CD8-positive, alpha-beta memory T cell (primary cell): Measurements from ENCODE around the gene IGF1. TPM values are rescaled to one million over a fixed set of nuclear protein-coding genes. Genes with fewer than 3 reads are reported as not detected.

Experiments used
- CTCF ChIA-PET: fragments of 350-600 bp; sonication (Branson Sonifier 250); formaldehyde crosslinking; loops from one replicate; lab custom pipeline; 2021; ENCODE audit warnings: antibody characterized with exemption; lab: Charles Lee
- POLR2A ChIA-PET: fragments of 350-600 bp; sonication (Branson Sonifier 250); formaldehyde crosslinking; loops from one replicate; lab custom pipeline; 2021; ENCODE audit warnings: antibody characterized with exemption; lab: Charles Lee
- DNase-seq, 5 donors: peaks; one replicate each; pipeline versions ENCODE4 v3.0.0 to v3.0.0-alpha.2; 2020 to 2022; ENCODE audit warnings: mixed read lengths in 1 of 5
- H3K27ac ChIP-seq: one replicate; pipeline ENCODE4 v1.7.0; 2013; ENCODE audit warnings: low read depth, mild to moderate bottlenecking, low read length, moderate library complexity
- H3K27me3 ChIP-seq: 2 replicates; pipeline ENCODE4 v1.7.0; 2013; ENCODE audit warnings: low read length, mild to moderate bottlenecking; ENCODE audit not compliant: insufficient read depth, poor library complexity, severe bottlenecking
- H3K36me3 ChIP-seq: 2 replicates; pipeline ENCODE4 v1.7.0; 2013; ENCODE audit warnings: mild to moderate bottlenecking, low read length, moderate library complexity; ENCODE audit not compliant: insufficient read depth
- H3K4me1 ChIP-seq: 2 replicates; pipeline ENCODE4 v1.7.0; 2013; ENCODE audit warnings: mild to moderate bottlenecking, low read length, moderate library complexity; ENCODE audit not compliant: insufficient read depth
- H3K4me3 ChIP-seq: 2 replicates; pipeline ENCODE4 v1.7.0; 2013; ENCODE audit warnings: mild to moderate bottlenecking, low read length
- H3K9me3 ChIP-seq: 2 replicates; pipeline ENCODE4 v1.7.0; 2013; ENCODE audit warnings: mild to moderate bottlenecking, low read length
- H3K27ac Mint-ChIP-seq, 8 donors: one replicate each; pipeline ENCODE4 v1.8.0; 2020 to 2021; ENCODE audit warnings: mixed read lengths in 8 of 8, mild to moderate bottlenecking in 6 of 8, inconsistent platforms in 3 of 8, moderate library complexity in 3 of 8
- H3K27me3 Mint-ChIP-seq, 2 donors: one replicate each; pipeline ENCODE4 v1.8.0; 2020 to 2021; ENCODE audit warnings: mixed read lengths in 2 of 2, mild to moderate bottlenecking in 1 of 2, moderate library complexity in 1 of 2
- H3K36me3 Mint-ChIP-seq, 3 donors: one replicate each; pipeline ENCODE4 v1.8.0; 2020 to 2021; ENCODE audit warnings: mixed read lengths in 3 of 3, inconsistent platforms in 1 of 3, mild to moderate bottlenecking in 1 of 3
- H3K4me1 Mint-ChIP-seq, 3 donors: one replicate each; pipeline ENCODE4 v1.8.0; 2020 to 2021; ENCODE audit warnings: mixed read lengths in 3 of 3, inconsistent platforms in 1 of 3, mild to moderate bottlenecking in 1 of 3
- H3K4me3 Mint-ChIP-seq, 7 donors: one replicate each; pipeline ENCODE4 v1.8.0; 2020 to 2021; ENCODE audit warnings: mixed read lengths in 7 of 7, mild to moderate bottlenecking in 6 of 7, moderate library complexity in 4 of 7, inconsistent platforms in 2 of 7
- H3K9me3 Mint-ChIP-seq, 5 donors: one replicate each; pipeline ENCODE4 v1.8.0; 2020 to 2022; ENCODE audit warnings: mixed read lengths in 5 of 5, mild to moderate bottlenecking in 3 of 5, moderate library complexity in 2 of 5, inconsistent platforms in 1 of 5
- polyA plus RNA-seq: library from polyadenylated mRNA; unstranded; fragments of 300-500 nt; fragmentation: Illumina TruSeq; gene quantifications from one replicate; pipeline ENCODE4 v1.2.3, GENCODE V29; 2021
- total RNA-seq, 2 experiments: library from RNA; stranded (reverse); gene quantifications; one replicate each; pipeline ENCODE4 v1.2.3, GENCODE V29; 2021

Gene IGF1
- total and polyA plus RNA-seq, 3 experiments from 2014 or later: 0.28 to 1.4 TPM; not detected in 1

- CTCF ChIA-PET: no interaction called here
- no peaks in the 10 kb centered on the region for H3K27me3 ChIP-seq
- no peak overlapping the region for H3K27ac Mint-ChIP-seq
- H3K36me3 Mint-ChIP-seq: no peaks in the 10 kb centered on the region
- H3K27me3 Mint-ChIP-seq: peaks cover 3 to 16% of the 10 kb centered on the region in 2 donors
- no peak overlapping the region for H3K4me3 Mint-ChIP-seq
- no peaks in the 10 kb centered on the region for H3K4me1 ChIP-seq
- no peak for DNase-seq
- H3K4me3 ChIP-seq: no peak overlapping the region
- no peaks in the 10 kb centered on the region for H3K4me1 Mint-ChIP-seq
- POLR2A ChIA-PET: no interaction called here
- no peak overlapping the region for H3K27ac ChIP-seq
- no peaks in the 10 kb centered on the region for H3K9me3 ChIP-seq
- no peaks in the 10 kb centered on the region for H3K36me3 ChIP-seq
- peaks cover 0 to 2% (median 0%) of the 10 kb centered on the region in 5 donors for H3K9me3 Mint-ChIP-seq
Observed at GRCh38 chr12:102407776-102408486, 72.4 kb downstream of the IGF1 start.

- peaks cover 0 to 2% (median 0%) of the 10 kb centered on the region in 5 donors for H3K9me3 Mint-ChIP-seq
- H3K9me3 ChIP-seq: no peaks in the 10 kb centered on the region
- no peaks in the 10 kb centered on the region for H3K4me1 ChIP-seq
- no peak for DNase-seq
- H3K27ac Mint-ChIP-seq: no peak overlapping the region
- H3K4me3 ChIP-seq: no peak overlapping the region
- no peak overlapping the region for H3K27ac ChIP-seq
- H3K36me3 ChIP-seq: no peaks in the 10 kb centered on the region
- H3K36me3 Mint-ChIP-seq: no peaks in the 10 kb centered on the region
- CTCF ChIA-PET: no interaction called here
- H3K4me3 Mint-ChIP-seq: no peak overlapping the region
- POLR2A ChIA-PET: no interaction called here
- H3K27me3 ChIP-seq: no peaks in the 10 kb centered on the region
- no peaks in the 10 kb centered on the region for H3K4me1 Mint-ChIP-seq
- peaks cover 4 to 12% of the 10 kb centered on the region in 2 donors for H3K27me3 Mint-ChIP-seq
Observed at GRCh38 chr12:102406033-102406584, 74.3 kb downstream of the IGF1 start.

- H3K9me3 Mint-ChIP-seq: peaks cover 0 to 2% (median 0%) of the 10 kb centered on the region in 5 donors
- no peak for DNase-seq
- CTCF ChIA-PET: no interaction called here
- no peak overlapping the region for H3K4me3 ChIP-seq
- no peaks in the 10 kb centered on the region for H3K9me3 ChIP-seq
- peaks cover 5 to 8% of the 10 kb centered on the region in 2 donors for H3K27me3 Mint-ChIP-seq
- POLR2A ChIA-PET: no interaction called here
- no peaks in the 10 kb centered on the region for H3K4me1 Mint-ChIP-seq
- no peaks in the 10 kb centered on the region for H3K4me1 ChIP-seq
- no peak overlapping the region for H3K4me3 Mint-ChIP-seq
- H3K27ac Mint-ChIP-seq: no peak overlapping the region
- H3K36me3 Mint-ChIP-seq: no peaks in the 10 kb centered on the region
- no peaks in the 10 kb centered on the region for H3K27me3 ChIP-seq
- no peak overlapping the region for H3K27ac ChIP-seq
- no peaks in the 10 kb centered on the region for H3K36me3 ChIP-seq
Observed at GRCh38 chr12:102401087-102401486, 79.3 kb downstream of the IGF1 start.

GRCh38 chr12:102399653-102400052, 80.7 kb downstream of the IGF1 start:
- H3K4me3 ChIP-seq: no peak overlapping the region
- ChIA-PET POLR2A (no interaction called here), CTCF (interaction anchor here (0.9 kb wide), 1 partner anchor 9 kb away, joined by 3 read pairs; no protein-coding TSS in a partner anchor)
- Mint-ChIP-seq H3K4me3 (no peak overlapping the region), H3K36me3 (no peaks in the 10 kb centered on the region), H3K9me3 (peaks cover 0 to 2% (median 0%) of the 10 kb centered on the region in 5 donors), H3K27ac (no peak overlapping the region), H3K27me3 (peaks cover 0 to 8% of the 10 kb centered on the region in 2 donors), H3K4me1 (no peaks in the 10 kb centered on the region)
- no peaks in the 10 kb centered on the region for H3K9me3 ChIP-seq
- no peaks in the 10 kb centered on the region for H3K27me3 ChIP-seq
- no peak overlapping the region for H3K27ac ChIP-seq
- no peaks in the 10 kb centered on the region for H3K4me1 ChIP-seq
- DNase-seq: no peak
- H3K36me3 ChIP-seq: no peaks in the 10 kb centered on the region

DNA sequence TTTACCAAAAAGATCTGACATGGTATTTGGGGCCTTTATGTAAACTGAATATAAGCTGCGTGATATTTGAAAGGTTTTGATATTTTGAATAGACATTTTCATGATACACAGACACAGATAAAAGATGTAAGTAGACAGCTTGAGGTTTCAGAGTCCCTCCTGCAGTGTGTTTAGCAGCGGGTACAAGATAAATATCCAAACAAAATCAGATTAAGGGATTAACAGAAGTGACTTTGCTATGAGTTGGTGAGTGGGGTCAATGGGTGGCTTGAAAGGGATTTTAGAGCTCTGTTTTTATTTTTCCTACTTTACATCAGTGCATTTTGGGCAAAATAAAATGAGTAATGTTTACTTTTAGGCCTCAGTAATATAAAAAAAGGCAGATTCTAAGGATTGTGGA, 84.1 kb downstream of the IGF1 start:
- POLR2A ChIA-PET: no interaction called here
- Mint-ChIP-seq H3K27ac (peak overlapping the region in 1 of 8 donors; percentile 17), H3K36me3 (no peaks in the 10 kb centered on the region), H3K9me3 (peaks cover 0 to 4% (median 0%) of the 10 kb centered on the region in 5 donors), H3K4me1 (no peaks in the 10 kb centered on the region), H3K4me3 (no peak overlapping the region), H3K27me3 (peaks cover 0 to 7% of the 10 kb centered on the region in 2 donors)
- H3K9me3 ChIP-seq: no peaks in the 10 kb centered on the region
- CTCF ChIA-PET: no interaction called here
- no peaks in the 10 kb centered on the region for H3K27me3 ChIP-seq
- H3K4me1 ChIP-seq: no peaks in the 10 kb centered on the region
- no peak for DNase-seq
- no peak overlapping the region for H3K4me3 ChIP-seq
- H3K36me3 ChIP-seq: no peaks in the 10 kb centered on the region
- no peak overlapping the region for H3K27ac ChIP-seq

DNA sequence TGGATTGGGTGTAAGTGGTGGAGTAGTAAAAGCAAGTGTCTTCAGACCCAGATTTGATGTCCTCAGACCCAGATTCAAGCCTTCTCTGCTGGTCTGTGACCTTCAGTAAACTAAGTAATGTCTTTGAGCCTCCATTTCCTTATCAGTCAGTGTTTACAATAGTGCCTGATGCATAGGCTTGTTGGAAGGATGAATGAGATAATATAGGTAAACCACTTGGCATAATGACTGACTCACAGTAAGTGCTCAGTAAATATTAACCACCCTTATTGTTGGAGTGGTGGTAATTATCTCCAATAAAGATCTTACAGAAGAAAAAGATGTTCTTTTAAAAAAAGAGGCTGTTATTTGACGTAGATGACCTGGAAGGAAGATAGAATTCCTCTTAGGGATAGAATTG, 86.2 kb downstream of the IGF1 start:
- no peaks in the 10 kb centered on the region for H3K4me1 ChIP-seq
- POLR2A ChIA-PET: no interaction called here
- no peak for DNase-seq
- Mint-ChIP-seq H3K4me3 (no peak overlapping the region), H3K9me3 (peaks cover 0 to 4% (median 0%) of the 10 kb centered on the region in 5 donors), H3K27me3 (peaks cover 0 to 5% of the 10 kb centered on the region in 2 donors), H3K4me1 (no peaks in the 10 kb centered on the region), H3K27ac (no peak overlapping the region), H3K36me3 (no peaks in the 10 kb centered on the region)
- no peak overlapping the region for H3K4me3 ChIP-seq
- H3K9me3 ChIP-seq: no peaks in the 10 kb centered on the region
- no peak overlapping the region for H3K27ac ChIP-seq
- H3K36me3 ChIP-seq: no peaks in the 10 kb centered on the region
- CTCF ChIA-PET: no interaction called here
- no peaks in the 10 kb centered on the region for H3K27me3 ChIP-seq

DNA sequence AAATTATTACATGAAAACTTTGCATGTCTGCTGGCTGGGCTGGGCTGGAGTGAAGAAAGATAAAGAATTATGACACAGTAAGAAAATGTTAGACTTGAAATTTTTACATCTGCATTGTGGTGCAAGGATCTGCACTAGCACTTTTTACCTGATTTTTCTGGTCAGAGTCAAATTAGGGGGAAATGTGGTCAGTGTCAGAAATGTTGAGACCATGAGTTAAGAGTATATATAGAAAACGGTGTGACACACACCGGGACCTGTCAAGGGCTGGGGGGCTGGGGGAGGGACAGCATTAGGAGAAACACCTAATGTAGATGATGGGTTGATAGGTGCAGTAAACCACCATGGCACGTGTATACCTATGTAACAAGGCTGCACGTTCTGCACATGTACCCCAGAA, 90.3 kb downstream of the IGF1 start:
- peaks cover 0 to 4% (median 0%) of the 10 kb centered on the region in 5 donors for H3K9me3 Mint-ChIP-seq
- no peak overlapping the region for H3K4me3 Mint-ChIP-seq
- peaks cover 0 to 18% of the 10 kb centered on the region in 2 donors for H3K27me3 Mint-ChIP-seq

DNA sequence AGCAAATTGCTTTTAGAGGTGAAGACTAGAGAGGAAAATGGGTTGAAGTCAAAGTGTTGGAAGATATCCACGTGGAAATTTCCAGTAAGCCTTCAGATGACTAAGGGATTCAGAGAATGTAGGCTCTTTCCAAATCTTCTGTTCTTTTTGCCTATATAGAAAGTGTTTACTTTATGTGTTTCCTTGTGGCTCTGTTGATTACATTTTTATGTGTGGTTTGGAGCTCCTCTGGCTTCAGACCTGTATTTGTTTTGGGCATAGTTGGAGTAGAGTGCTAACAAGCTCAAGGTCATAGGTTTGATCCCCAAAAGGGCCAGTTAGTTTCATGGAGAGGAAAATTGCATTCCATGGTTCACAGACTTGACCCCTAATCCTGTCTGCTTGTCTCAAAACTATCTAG, 91.9 kb downstream of the IGF1 start:
- Histone ChIP-seq H3K27me3 (no peaks in the 10 kb centered on the region), H3K4me1 (no peaks in the 10 kb centered on the region), H3K36me3 (no peaks in the 10 kb centered on the region), H3K9me3 (no peaks in the 10 kb centered on the region), H3K27ac (no peak overlapping the region), H3K4me3 (no peak overlapping the region)
- ChIA-PET POLR2A (no interaction called here), CTCF (no interaction called here)
- H3K4me1 Mint-ChIP-seq: peaks cover 0 to 1% (median 0%) of the 10 kb centered on the region in 3 donors
- no peak for DNase-seq
- H3K4me3 Mint-ChIP-seq: no peak overlapping the region
- peaks cover 2 to 11% (median 5%) of the 10 kb centered on the region in 5 donors for H3K9me3 Mint-ChIP-seq
- peaks cover 0 to 18% of the 10 kb centered on the region in 2 donors for H3K27me3 Mint-ChIP-seq
- no peaks in the 10 kb centered on the region for H3K36me3 Mint-ChIP-seq
- H3K27ac Mint-ChIP-seq: no peak overlapping the region

More for the DNA sequence above, 90.3 kb downstream of the IGF1 start:
- no peaks in the 10 kb centered on the region for H3K4me1 ChIP-seq
- no peak overlapping the region for H3K27ac Mint-ChIP-seq
- H3K4me1 Mint-ChIP-seq: peaks cover 0 to 1% (median 0%) of the 10 kb centered on the region in 3 donors
- ChIA-PET POLR2A (no interaction called here), CTCF (interaction anchor here (0.8 kb wide), 1 partner anchor 9 kb away, joined by 3 read pairs; no protein-coding TSS in a partner anchor)
- no peaks in the 10 kb centered on the region for H3K9me3 ChIP-seq
- no peaks in the 10 kb centered on the region for H3K27me3 ChIP-seq
- no peaks in the 10 kb centered on the region for H3K36me3 Mint-ChIP-seq
- no peak for DNase-seq
- H3K27ac ChIP-seq: no peak overlapping the region
- no peaks in the 10 kb centered on the region for H3K36me3 ChIP-seq
- H3K4me3 ChIP-seq: no peak overlapping the region
